Nucleus accumbens (tissue), 56 donors: Measurements from ENCODE around the gene MAP3K14.
"Not testable (repeated sequence)": the region's sequence is repeated elsewhere in the genome, so short reads cannot be mapped to it uniquely, and the experiment has no call there.

Experiments used
- DNase-seq, 56 donors: peaks; one replicate each; lab custom pipeline; 2025; lab: John Stamatoyannopoulos, UW

MAP3K14 gene

GRCh38 chr17:45264430-45264829 is 52.4 kb downstream of the MAP3K14 start:
- DNase-seq, result no peak

GRCh38 chr17:45263477-45263860 is 53.4 kb downstream of the MAP3K14 start:
- DNase-seq, result no peak

GRCh38 chr17:45262516-45263476 is 54.0 kb downstream of the MAP3K14 start:
- no peak for DNase-seq

- peak in 43 of 56 donors; percentile 3 to 79 (median 33) for DNase-seq
These were observed 55.0 kb downstream of the MAP3K14 start, which contains the start of gene SPATA32 for GRCh38 chr17:45261577-45262515. Gene SPATA32 (minus strand): TSS chr17:45262094. CDS start chr17:45262016, 78 bp downstream.

- no peak for DNase-seq
These were observed 56.5 kb downstream of the MAP3K14 start for GRCh38 chr17:45260204-45260783.

- DNase-seq, result no peak
These were observed 57.8 kb downstream of the MAP3K14 start for GRCh38 chr17:45258981-45259380.

- no peak for DNase-seq
These were observed 59.7 kb downstream of the MAP3K14 start for GRCh38 chr17:45257115-45257514.

- DNase-seq, result no peak
These were observed 60.5 kb downstream of the MAP3K14 start for GRCh38 chr17:45256114-45256966.

- no peak for DNase-seq
These were observed 61.5 kb downstream of the MAP3K14 start for GRCh38 chr17:45255358-45255757.

- DNase-seq, result no peak
These were observed 62.9 kb downstream of the MAP3K14 start for GRCh38 chr17:45253879-45254278.

- DNase-seq, result not testable (repeated sequence)
These were observed 63.6 kb downstream of the MAP3K14 start for GRCh38 chr17:45253237-45253636.

GRCh38 chr17:45251931-45252330 is 64.9 kb downstream of the MAP3K14 start:
- no peak for DNase-seq

- DNase-seq, result peak in 8 of 56 donors; percentile 8 to 58 (median 31)
These were observed 68.5 kb downstream of the MAP3K14 start for GRCh38 chr17:45248132-45248957.

- peak in 18 of 56 donors; percentile 11 to 82 (median 40) for DNase-seq
These were observed 69.2 kb downstream of the MAP3K14 start for GRCh38 chr17:45247429-45248131.

- DNase-seq, result peak in 3 of 56 donors; percentile 15 to 59 (median 25)
These were observed 69.9 kb downstream of the MAP3K14 start for GRCh38 chr17:45246861-45247428.

- DNase-seq, result no peak
These were observed 70.5 kb downstream of the MAP3K14 start for GRCh38 chr17:45246338-45246737.
